Large intestine (tissue), 3 donors: Measurements from ENCODE around the gene KRT5. TPM values are rescaled to one million over a fixed set of nuclear protein-coding genes. Genes with fewer than 3 reads are reported as not detected.
A peak's percentile ranks its signal among the peaks of the same experiment; 100 is the strongest.

Experiments used
- DNase-seq, 2 donors: peaks; one replicate each; pipeline versions ENCODE4 v3.0.0 to v3.0.0-alpha.2; 2013
- H3K27ac ChIP-seq: one replicate; pipeline ENCODE4 v1.5.1; 2013; ENCODE audit warnings: low read length
- H3K27me3 ChIP-seq: 2 replicates; pipeline ENCODE4 v1.6.1; 2013; ENCODE audit warnings: low read length; ENCODE audit not compliant: control insufficient read depth, insufficient read depth
- H3K36me3 ChIP-seq: 2 replicates; pipeline ENCODE4 v1.6.1; 2013; ENCODE audit warnings: low read length; ENCODE audit not compliant: control insufficient read depth, insufficient read depth
- H3K4me1 ChIP-seq: one replicate; pipeline ENCODE4 v1.6.1; 2013; ENCODE audit warnings: low read length; ENCODE audit not compliant: control insufficient read depth, insufficient read depth
- H3K4me3 ChIP-seq: one replicate; pipeline ENCODE4 v1.5.1; 2013; ENCODE audit warnings: low read length
- H3K9me3 ChIP-seq: one replicate; pipeline ENCODE4 v1.6.1; 2013; ENCODE audit warnings: mild to moderate bottlenecking, low read depth, low read length, moderate library complexity; ENCODE audit not compliant: control insufficient read depth
- WGBS: methylation state at CpG from one replicate; pipeline ENCODE4 v1.1.5; 2013; ENCODE audit warnings: low lambda C conversion rate; ENCODE audit not compliant: insufficient coverage; 5-methylcytosine and 5-hydroxymethylcytosine counted together
- polyA plus RNA-seq: library from polyadenylated mRNA; unstranded; fragments of 120-200 nt; gene quantifications from one replicate; pipeline ENCODE4 v1.2.1, GENCODE V29; 2013

KRT5 gene
- polyA plus RNA-seq, 1 donor, result 1.8 TPM

DNA sequence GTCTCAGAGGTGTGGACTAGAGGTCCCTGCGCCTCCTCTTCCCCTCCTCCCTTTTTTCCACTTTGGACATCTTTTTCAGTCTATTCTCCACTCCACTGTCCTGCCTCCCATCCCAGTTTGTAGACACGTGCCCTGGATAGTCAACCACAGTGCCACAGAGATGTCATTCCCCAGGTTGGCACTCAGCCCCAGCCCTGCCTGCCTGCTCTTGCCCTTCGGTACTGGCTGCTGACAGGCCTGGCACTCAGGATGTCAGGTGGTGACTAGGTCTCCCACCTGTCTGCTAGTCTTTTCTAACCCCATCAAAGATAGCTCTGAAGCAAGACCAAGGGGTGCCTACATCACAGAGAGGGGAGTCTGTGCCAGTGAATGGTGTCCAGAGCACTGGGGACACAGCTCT, 16.9 kb upstream of the KRT5 start:
- Histone ChIP-seq H3K4me1 (no peaks in the 10 kb centered on the region), H3K9me3 (no peaks in the 10 kb centered on the region), H3K36me3 (no peaks in the 10 kb centered on the region), H3K27me3 (no peaks in the 10 kb centered on the region), H3K4me3 (no peak overlapping the region), H3K27ac (no peak overlapping the region)
- no peak for DNase-seq
- no CpG with 5 or more reads among the region's 3 CpGs for WGBS

DNA sequence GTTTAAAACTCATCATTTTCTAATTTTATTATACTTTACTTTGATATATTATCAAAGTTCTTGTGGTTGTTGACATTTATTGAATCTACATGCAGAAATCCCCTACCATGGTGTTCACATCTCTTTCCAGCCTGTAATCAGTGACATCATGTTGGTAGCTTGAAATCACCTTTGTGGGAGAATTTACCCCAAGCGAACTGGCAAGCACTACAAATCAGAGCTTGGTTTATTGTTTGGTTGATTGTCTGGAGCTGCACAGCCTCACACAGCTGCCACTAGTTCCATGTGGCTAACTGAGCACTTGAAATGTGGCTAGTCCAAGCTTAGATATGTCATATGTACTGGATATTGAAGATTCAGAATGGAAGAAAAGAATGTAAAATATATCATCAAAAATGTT, 15.4 kb upstream of the KRT5 start:
- Histone ChIP-seq H3K4me3 (no peak overlapping the region), H3K36me3 (no peaks in the 10 kb centered on the region), H3K27me3 (no peaks in the 10 kb centered on the region), H3K9me3 (no peaks in the 10 kb centered on the region), H3K27ac (no peak overlapping the region), H3K4me1 (no peaks in the 10 kb centered on the region)
- DNase-seq, result no peak
- WGBS, result no CpG with 5 or more reads among the region's 1 CpG

DNA sequence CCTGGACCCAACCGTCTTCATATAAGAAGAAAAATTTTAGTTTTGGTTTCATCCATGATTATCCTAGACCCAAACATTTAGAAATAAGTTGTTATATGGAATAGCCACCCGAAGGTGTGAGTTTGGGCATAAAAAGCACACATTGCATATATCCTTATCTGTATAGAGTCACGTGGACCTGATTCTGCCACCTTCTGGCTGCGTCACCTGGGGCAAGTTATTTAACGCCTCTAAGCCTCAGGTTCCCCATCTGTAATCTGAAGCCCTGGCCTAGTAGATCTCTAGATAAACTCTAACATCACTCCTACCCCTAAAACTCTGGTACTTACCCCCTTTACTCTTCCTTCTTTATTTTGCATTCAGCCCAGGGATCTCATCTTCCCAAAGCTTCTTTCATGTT, 14.3 kb upstream of the KRT5 start:
- Histone ChIP-seq H3K4me1 (no peaks in the 10 kb centered on the region), H3K4me3 (no peak overlapping the region), H3K9me3 (no peaks in the 10 kb centered on the region), H3K27ac (no peak overlapping the region), H3K27me3 (no peaks in the 10 kb centered on the region), H3K36me3 (no peaks in the 10 kb centered on the region)
- WGBS, result 67% methylated on average over 3 of the region's 5 CpGs
- DNase-seq, result no peak

DNA sequence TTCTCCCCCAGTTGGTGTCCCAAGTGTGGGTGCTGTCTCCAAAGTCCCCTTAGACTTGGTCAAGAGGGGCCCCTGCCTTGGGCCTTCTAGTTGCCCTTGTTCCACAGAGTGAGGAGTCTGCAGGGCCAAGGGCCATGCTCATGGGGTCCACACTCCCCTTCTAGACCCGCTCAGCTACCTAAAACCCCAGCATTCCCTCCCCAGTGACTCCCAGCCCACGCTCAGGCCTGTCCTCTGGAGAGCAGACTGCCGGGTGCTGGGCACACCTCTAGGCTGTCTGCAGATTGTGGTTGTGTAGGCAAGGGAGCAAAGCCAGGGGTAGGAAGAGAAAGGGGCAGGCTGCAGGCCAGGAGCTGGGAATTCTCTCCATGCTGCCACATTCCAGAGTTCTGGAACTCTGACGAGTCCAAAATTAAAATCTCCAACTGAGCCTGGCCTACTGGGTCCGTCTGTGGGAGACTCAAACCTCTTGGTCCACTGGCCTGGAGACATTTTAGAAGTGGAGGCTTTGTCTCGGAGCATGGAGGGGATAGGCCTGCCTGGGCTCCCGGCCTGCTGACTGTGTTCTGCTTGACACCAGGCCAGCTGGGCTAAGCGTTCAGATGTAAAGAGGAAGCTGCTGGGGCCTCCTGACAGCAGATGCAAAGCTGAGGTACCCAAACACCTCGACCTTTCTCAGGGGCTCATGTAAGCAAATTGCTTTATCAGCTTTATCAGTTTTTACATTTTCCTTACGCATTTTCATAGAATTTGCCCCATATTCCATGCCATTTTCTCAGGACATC, 13.7 kb upstream of the KRT5 start:
- H3K36me3 ChIP-seq, result no peaks in the 10 kb centered on the region
- no peak for DNase-seq
- no peaks in the 10 kb centered on the region for H3K27me3 ChIP-seq
- 88% methylated on average over 1 of the region's 10 CpGs for WGBS
- H3K4me1 ChIP-seq, result no peaks in the 10 kb centered on the region
- H3K27ac ChIP-seq, result no peak overlapping the region
- H3K4me3 ChIP-seq, result no peak overlapping the region
- H3K9me3 ChIP-seq, result no peaks in the 10 kb centered on the region

- Histone ChIP-seq H3K36me3 (no peaks in the 10 kb centered on the region), H3K27me3 (no peaks in the 10 kb centered on the region), H3K27ac (no peak overlapping the region), H3K4me1 (no peaks in the 10 kb centered on the region), H3K9me3 (no peaks in the 10 kb centered on the region), H3K4me3 (no peak overlapping the region)
- no peak for DNase-seq
- 100% methylated on average over 1 of the region's 4 CpGs for WGBS
These were observed 12.4 kb upstream of the KRT5 start for GRCh38 chr12:52532636-52533035.

DNA sequence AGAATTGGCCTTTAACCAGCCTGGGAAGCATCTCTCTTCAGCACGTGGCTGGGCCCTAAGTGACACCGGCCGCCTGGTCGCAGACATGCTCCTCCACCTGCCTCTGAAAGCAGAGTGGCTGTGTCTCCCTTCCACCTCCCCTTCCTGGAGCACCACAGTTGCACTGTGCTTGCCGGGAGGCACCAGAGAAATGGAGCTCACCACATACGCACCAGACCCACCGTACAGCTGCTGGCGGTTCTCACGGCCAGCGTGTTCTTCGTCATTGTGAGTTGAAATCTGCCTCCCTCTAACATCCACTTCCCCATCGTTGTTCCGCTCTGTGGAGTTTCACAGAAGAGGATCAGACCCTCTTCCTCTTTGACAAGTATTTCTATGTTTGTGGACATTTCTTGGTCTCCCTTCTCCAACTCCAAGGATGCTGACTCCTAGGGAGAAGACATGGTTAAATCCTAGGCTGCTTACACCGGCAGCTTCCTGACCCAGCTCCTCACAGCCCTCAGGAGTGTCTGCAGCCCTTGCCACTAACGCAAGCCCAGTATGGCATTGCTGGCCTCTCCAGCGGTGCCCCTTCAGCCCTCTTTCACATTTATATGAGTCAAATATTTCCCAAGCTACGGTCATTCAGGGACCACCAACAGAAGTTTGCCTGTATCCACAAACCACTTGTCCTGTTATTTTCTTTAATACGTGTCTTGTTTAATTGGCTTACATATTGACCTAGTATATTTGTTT, 11.5 kb upstream of the KRT5 start:
- H3K9me3 ChIP-seq, result no peaks in the 10 kb centered on the region
- no peak overlapping the region for H3K27ac ChIP-seq
- peak in 1 of 2 donors; percentile 8 for DNase-seq
- H3K4me3 ChIP-seq, result no peak overlapping the region
- no peaks in the 10 kb centered on the region for H3K36me3 ChIP-seq
- no peaks in the 10 kb centered on the region for H3K4me1 ChIP-seq
- H3K27me3 ChIP-seq, result no peaks in the 10 kb centered on the region
- WGBS, result 80% methylated on average over 2 of the region's 18 CpGs

DNA sequence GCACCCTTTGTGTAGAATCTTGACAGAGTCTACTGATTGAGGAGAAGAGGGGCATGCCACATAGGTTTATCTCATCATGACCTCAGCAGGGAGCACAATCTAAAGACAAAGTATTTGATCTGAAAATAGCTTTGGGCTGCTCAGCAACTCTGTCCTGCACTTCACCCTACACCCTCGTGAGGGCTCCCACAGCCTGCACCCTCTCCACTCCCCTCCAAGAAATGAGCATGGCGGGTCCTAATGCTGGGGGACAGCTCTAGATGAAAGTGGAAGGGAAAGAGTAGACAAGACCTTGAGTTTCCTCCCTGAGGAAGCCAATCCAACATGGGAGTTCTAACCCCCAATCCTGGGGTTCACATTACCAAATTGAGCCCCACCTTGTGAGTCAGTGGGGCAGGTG, 10.7 kb upstream of the KRT5 start:
- Histone ChIP-seq H3K4me3 (no peak overlapping the region), H3K27ac (no peak overlapping the region), H3K9me3 (no peaks in the 10 kb centered on the region), H3K27me3 (no peaks in the 10 kb centered on the region), H3K36me3 (no peaks in the 10 kb centered on the region), H3K4me1 (no peaks in the 10 kb centered on the region)
- no peak for DNase-seq
- no CpG with 5 or more reads among the region's 2 CpGs for WGBS

- Histone ChIP-seq H3K4me3 (no peak overlapping the region), H3K4me1 (no peaks in the 10 kb centered on the region), H3K27ac (no peak overlapping the region), H3K27me3 (no peaks in the 10 kb centered on the region), H3K36me3 (no peaks in the 10 kb centered on the region), H3K9me3 (no peaks in the 10 kb centered on the region)
- no peak for DNase-seq
- WGBS, result no CpG with 5 or more reads among the region's 2 CpGs
These were observed 10.2 kb upstream of the KRT5 start for GRCh38 chr12:52530366-52530765.

GRCh38 chr12:52529846-52530245, 9.7 kb upstream of the KRT5 start:
- H3K27me3 ChIP-seq, result no peaks in the 10 kb centered on the region
- no peaks in the 10 kb centered on the region for H3K4me1 ChIP-seq
- no peak overlapping the region for H3K27ac ChIP-seq
- H3K9me3 ChIP-seq, result no peaks in the 10 kb centered on the region
- no peaks in the 10 kb centered on the region for H3K36me3 ChIP-seq
- DNase-seq, result no peak
- WGBS, result no CpG with 5 or more reads among the region's 9 CpGs
- no peak overlapping the region for H3K4me3 ChIP-seq

DNA sequence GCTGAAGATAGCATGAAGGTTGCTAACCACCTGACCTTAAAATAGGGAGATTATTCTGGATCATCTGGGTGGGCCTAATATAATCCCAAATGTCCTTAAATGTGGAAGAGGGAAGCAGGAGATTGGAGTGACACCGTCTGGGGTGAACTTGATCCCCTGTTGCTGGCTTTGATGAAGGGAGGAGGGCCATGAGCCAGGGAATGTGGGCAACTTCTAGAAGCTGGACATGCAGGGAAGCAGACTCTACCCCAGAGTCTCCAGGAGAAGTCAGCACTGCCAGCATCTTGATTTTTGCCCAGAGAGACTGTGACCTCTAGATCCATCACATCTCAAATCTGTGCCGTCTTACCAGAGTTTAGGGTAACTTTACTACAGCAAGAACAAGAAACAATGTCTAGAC, 9.2 kb upstream of the KRT5 start:
- Histone ChIP-seq H3K36me3 (no peaks in the 10 kb centered on the region), H3K27ac (no peak overlapping the region), H3K9me3 (no peaks in the 10 kb centered on the region), H3K4me3 (no peak overlapping the region), H3K27me3 (no peaks in the 10 kb centered on the region), H3K4me1 (no peaks in the 10 kb centered on the region)
- DNase-seq, result no peak
- no CpG with 5 or more reads among the region's 2 CpGs for WGBS
